Endodermal cell (in vitro differentiated cells): ENCODE data around the gene RBMS3. TPM values are rescaled to one million over a fixed set of nuclear protein-coding genes. Genes with fewer than 3 reads are reported as not detected.

Source experiments
- DNase-seq: peaks from one replicate; pipeline ENCODE4 v3.0.0-alpha.2; 2017
- H3K27ac ChIP-seq: 2 replicates; pipeline ENCODE4 v1.5.1; 2013; ENCODE audit warnings: mild to moderate bottlenecking, low read depth, low read length, moderate library complexity
- H3K27me3 ChIP-seq: 2 replicates; pipeline ENCODE4 v1.6.1; 2013; ENCODE audit warnings: mild to moderate bottlenecking, low read length, moderate library complexity; ENCODE audit not compliant: insufficient read depth, control insufficient read depth, poor library complexity, severe bottlenecking
- H3K36me3 ChIP-seq: 2 replicates; pipeline ENCODE4 v1.7.0; 2013; ENCODE audit warnings: mild to moderate bottlenecking, low read length, moderate library complexity; ENCODE audit not compliant: control insufficient read depth, insufficient read depth
- H3K4me1 ChIP-seq: one replicate; pipeline ENCODE4 v1.7.0; 2013; ENCODE audit warnings: low read length; ENCODE audit not compliant: control insufficient read depth, insufficient read depth
- H3K4me3 ChIP-seq: 2 replicates; pipeline ENCODE4 v1.5.1; 2013; ENCODE audit warnings: mild to moderate bottlenecking, low read length, moderate library complexity
- H3K9ac ChIP-seq: 2 replicates; pipeline ENCODE4 v1.6.1; 2013; ENCODE audit warnings: mild to moderate bottlenecking, low read length, moderate library complexity; ENCODE audit not compliant: poor library complexity, severe bottlenecking; ENCODE audit errors: extremely low read depth
- H3K9me3 ChIP-seq: 2 replicates; pipeline ENCODE4 v1.6.1; 2013; ENCODE audit warnings: mild to moderate bottlenecking, low read length, moderate library complexity; ENCODE audit not compliant: control insufficient read depth
- H3K27ac Mint-ChIP-seq: 2 replicates; pipeline ENCODE4 v1.8.0; 2020; ENCODE audit warnings: mixed read lengths
- H3K27me3 Mint-ChIP-seq: 2 replicates; pipeline ENCODE4 v1.8.0; 2021; ENCODE audit warnings: mild to moderate bottlenecking, mixed read lengths; ENCODE audit not compliant: insufficient read depth
- H3K36me3 Mint-ChIP-seq: 2 replicates; pipeline ENCODE4 v1.8.0; 2020; ENCODE audit warnings: low read depth, mixed read lengths
- H3K4me1 Mint-ChIP-seq: 2 replicates; pipeline ENCODE4 v1.8.0; 2020; ENCODE audit warnings: mixed read lengths
- H3K4me3 Mint-ChIP-seq: 2 replicates; pipeline ENCODE4 v1.8.0; 2020; ENCODE audit warnings: mild to moderate bottlenecking, moderate library complexity, mixed read lengths
- H3K9me3 Mint-ChIP-seq: 2 replicates; pipeline ENCODE4 v1.8.0; 2020; ENCODE audit warnings: mild to moderate bottlenecking, mixed read lengths
- WGBS, 2 experiments: methylation state at CpG; one replicate each; pipeline versions ENCODE4 v1.1.5 to v1.1.7; 2013; ENCODE audit warnings: missing lambda C conversion rate in 2 of 2, mixed read lengths in 1 of 2; ENCODE audit not compliant: insufficient coverage in 1 of 2, insufficient read length in 1 of 2; 5-methylcytosine and 5-hydroxymethylcytosine counted together
- total RNA-seq, 2 donors: library from RNA; stranded (reverse); fragmentation: NEBNext Ultra II Directional in 1 of 2; extraction: Animal tissue kit (Norgen Biotek cat#: 25700) in 1 of 2; gene quantifications; 2 replicates in 1 of 2; 3 replicates in 1 of 2; pipeline ENCODE4 v1.2.1, GENCODE V29; 2021
- TF ChIP-seq, protein P1 (sequence below): fragments of 200-600 bp; sonication (generic); conservative IDR thresholded peaks from 2 replicates; pipeline ENCODE4 v1.5.0; 2021; ENCODE audit warnings: antibody characterized with exemption, mild to moderate bottlenecking

Gene RBMS3
- total RNA-seq, 2 donors from 2014 or later, result 2.0 to 7.3 TPM

DNA sequence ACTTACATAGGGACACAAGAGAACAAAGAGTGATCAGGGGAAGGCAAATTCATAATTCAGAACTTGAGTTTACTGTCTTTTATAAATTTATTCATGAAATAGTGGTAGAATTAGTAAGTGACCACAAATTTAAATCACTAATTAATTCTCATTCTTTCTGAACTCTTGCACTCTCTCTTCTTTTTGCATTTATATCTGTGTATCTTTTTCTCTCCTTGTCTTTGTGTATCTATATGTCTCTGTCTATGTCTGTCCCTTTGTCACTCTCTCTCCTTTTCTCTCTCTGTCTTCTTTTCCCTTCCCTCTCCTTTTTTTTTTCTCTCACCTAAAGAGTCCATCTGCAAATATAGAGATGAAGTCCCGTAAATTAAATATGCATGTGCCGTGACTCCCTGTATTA is 31.5 kb downstream of the RBMS3 start:
- H3K27ac Mint-ChIP-seq, result no peak overlapping the region
- no peak overlapping the region for H3K4me3 ChIP-seq
- no peaks in the 10 kb centered on the region for H3K27me3 ChIP-seq
- H3K4me3 Mint-ChIP-seq, result no peak overlapping the region
- no peaks in the 10 kb centered on the region for H3K9me3 ChIP-seq
- no peaks in the 10 kb centered on the region for H3K4me1 Mint-ChIP-seq
- H3K9ac ChIP-seq, result no peak overlapping the region
- no peaks in the 10 kb centered on the region for H3K27me3 Mint-ChIP-seq
- no peaks in the 10 kb centered on the region for H3K36me3 Mint-ChIP-seq
- DNase-seq, result no peak
- no peaks in the 10 kb centered on the region for H3K4me1 ChIP-seq
- 92 to 93% methylated on average over 2 of the region's 2 CpGs for WGBS, 2 experiments
- no peak overlapping the region for H3K27ac ChIP-seq
- TF ChIP-seq, protein P1, sequence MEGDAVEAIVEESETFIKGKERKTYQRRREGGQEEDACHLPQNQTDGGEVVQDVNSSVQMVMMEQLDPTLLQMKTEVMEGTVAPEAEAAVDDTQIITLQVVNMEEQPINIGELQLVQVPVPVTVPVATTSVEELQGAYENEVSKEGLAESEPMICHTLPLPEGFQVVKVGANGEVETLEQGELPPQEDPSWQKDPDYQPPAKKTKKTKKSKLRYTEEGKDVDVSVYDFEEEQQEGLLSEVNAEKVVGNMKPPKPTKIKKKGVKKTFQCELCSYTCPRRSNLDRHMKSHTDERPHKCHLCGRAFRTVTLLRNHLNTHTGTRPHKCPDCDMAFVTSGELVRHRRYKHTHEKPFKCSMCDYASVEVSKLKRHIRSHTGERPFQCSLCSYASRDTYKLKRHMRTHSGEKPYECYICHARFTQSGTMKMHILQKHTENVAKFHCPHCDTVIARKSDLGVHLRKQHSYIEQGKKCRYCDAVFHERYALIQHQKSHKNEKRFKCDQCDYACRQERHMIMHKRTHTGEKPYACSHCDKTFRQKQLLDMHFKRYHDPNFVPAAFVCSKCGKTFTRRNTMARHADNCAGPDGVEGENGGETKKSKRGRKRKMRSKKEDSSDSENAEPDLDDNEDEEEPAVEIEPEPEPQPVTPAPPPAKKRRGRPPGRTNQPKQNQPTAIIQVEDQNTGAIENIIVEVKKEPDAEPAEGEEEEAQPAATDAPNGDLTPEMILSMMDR, result no peak
- H3K9me3 Mint-ChIP-seq, result no peaks in the 10 kb centered on the region
- no peaks in the 10 kb centered on the region for H3K36me3 ChIP-seq

GRCh38 chr3:29312960-29313452 is 32.1 kb downstream of the RBMS3 start:
- Histone ChIP-seq H3K27me3 (no peaks in the 10 kb centered on the region), H3K9ac (no peak overlapping the region), H3K4me1 (no peaks in the 10 kb centered on the region), H3K27ac (no peak overlapping the region), H3K4me3 (no peak overlapping the region), H3K9me3 (no peaks in the 10 kb centered on the region), H3K36me3 (no peaks in the 10 kb centered on the region)
- no peaks in the 10 kb centered on the region for H3K9me3 Mint-ChIP-seq
- no peak overlapping the region for H3K27ac Mint-ChIP-seq
- DNase-seq, result no peak
- H3K36me3 Mint-ChIP-seq, result no peaks in the 10 kb centered on the region
- WGBS, 2 experiments, result 91 to 100% methylated on average over 1 to 2 of the region's 2 CpGs
- TF ChIP-seq, protein P1, result no peak
- no peaks in the 10 kb centered on the region for H3K27me3 Mint-ChIP-seq
- no peaks in the 10 kb centered on the region for H3K4me1 Mint-ChIP-seq
- H3K4me3 Mint-ChIP-seq, result no peak overlapping the region

- no peak for DNase-seq
- Mint-ChIP-seq H3K36me3 (no peaks in the 10 kb centered on the region), H3K4me3 (no peak overlapping the region), H3K27ac (no peak overlapping the region), H3K9me3 (no peaks in the 10 kb centered on the region), H3K27me3 (no peaks in the 10 kb centered on the region), H3K4me1 (no peaks in the 10 kb centered on the region)
- H3K36me3 ChIP-seq, result no peaks in the 10 kb centered on the region
- TF ChIP-seq, protein P1, result no peak
- no peak overlapping the region for H3K27ac ChIP-seq
- H3K4me1 ChIP-seq, result no peaks in the 10 kb centered on the region
- H3K9me3 ChIP-seq, result no peaks in the 10 kb centered on the region
- H3K4me3 ChIP-seq, result no peak overlapping the region
- 71 to 83% methylated on average over 1 of the region's 1 CpG for WGBS, 2 experiments
- H3K9ac ChIP-seq, result no peak overlapping the region
- no peaks in the 10 kb centered on the region for H3K27me3 ChIP-seq
Observed at GRCh38 chr3:29313981-29314726, 33.3 kb downstream of the RBMS3 start.
